ENCODE data around the gene KRT72.
A peak's percentile ranks its signal among the peaks of the same experiment; 100 is the strongest.
"Not testable (repeated sequence)": the region's sequence is repeated elsewhere in the genome, so short reads cannot be mapped to it uniquely, and the experiment has no call there.

KRT72 gene

GRCh38 chr12:52606581-52607218 is 5.4 kb upstream of the KRT72 start:
- DNase-seq (ENCODE audit: low read depth in 2 of 2) = no peak

DNA sequence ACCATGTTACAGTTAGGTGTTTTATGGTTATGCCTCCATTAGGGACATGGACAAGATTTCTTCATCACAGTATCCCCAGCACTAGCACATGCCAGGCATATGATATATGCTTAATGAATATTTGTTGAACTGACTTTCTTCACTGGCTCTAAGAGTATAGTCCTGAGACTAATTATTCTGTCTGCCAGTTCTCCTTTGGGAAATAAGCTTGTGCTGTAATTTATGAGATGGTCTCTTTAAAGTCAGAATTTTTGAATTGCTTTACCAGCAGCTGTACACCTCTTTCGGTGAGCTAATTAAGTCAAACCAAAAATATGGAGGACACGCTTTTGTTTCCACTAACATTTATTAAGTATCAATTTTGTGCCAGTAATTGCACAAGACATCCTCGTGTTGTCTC is 4.8 kb upstream of the KRT72 start:
- no peak for DNase-seq (ENCODE audit: low read depth in 2 of 2)

DNA sequence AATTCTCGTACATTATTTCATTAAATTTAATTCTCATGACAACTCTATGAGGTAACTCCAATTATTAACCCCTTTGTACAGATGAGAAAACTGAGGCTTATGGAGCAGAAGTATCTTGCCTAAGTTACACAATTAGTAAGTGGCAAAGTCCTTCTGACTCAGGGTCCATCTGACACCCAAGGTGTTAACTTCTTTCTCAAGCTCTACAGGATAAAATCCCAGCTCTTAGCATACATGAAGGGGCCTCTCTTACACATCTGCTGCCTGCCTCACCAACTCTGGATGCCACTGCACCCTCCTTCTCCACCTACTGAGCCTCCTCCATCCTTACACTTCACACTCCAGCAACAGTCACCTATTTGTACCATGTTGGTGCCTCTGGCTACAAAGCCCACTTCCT is 4.3 kb upstream of the KRT72 start:
- no peak for DNase-seq (ENCODE audit: low read depth in 2 of 2)

- DNase-seq (ENCODE audit: low read depth in 2 of 2) = no peak
Measured at GRCh38 chr12:52604859-52605258, 3.6 kb upstream of the KRT72 start.

GRCh38 chr12:52603314-52603713 is 2.1 kb upstream of the KRT72 start:
- no peak for DNase-seq (ENCODE audit: low read depth in 2 of 2)

GRCh38 chr12:52602552-52602951 is 1.3 kb upstream of the KRT72 start:
- DNase-seq (ENCODE audit: low read depth in 2 of 2) = no peak

DNA sequence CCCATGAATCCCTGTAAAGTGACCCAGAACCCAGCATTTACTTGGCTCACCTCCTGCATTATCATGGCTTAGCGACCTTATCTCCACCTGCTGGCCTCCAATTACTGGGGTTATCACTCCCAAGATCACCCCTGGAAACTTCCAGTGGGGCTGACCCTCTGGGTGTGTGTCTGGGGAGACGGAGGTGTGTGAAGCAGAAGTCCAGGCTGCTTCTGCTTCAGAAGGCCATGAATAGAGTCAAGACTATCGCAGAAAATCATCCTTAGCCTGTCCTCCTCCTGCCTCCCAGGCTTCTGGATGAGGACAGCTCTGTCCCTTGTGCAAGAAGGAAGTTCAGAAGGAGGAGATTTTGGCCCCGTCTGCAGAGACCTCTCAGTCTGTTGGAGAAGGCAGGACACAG is 408 bp upstream of the KRT72 start:
- no peak for DNase-seq (ENCODE audit: low read depth in 2 of 2)

DNA sequence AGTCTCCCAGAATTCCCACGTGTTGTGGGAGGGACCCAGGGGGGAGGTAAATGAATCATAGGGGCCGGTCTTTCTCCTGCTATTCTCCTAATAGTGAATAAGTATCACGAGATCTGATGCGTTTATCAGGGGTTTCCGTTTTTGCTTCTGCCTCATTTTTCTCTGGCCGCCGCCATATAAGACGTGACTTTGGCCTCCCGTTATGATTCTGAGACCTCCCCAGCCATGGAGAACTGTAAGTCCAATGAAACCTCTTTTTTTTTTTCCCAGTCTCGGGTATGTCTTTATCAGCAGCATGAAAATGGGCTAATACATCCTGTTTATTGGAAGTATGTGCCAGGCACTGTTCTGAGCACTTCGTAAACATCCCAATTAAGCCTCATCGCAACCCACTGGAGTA is 788 bp downstream of the KRT72 start:
- DNase-seq (ENCODE audit: low read depth in 2 of 2) = no peak

DNA sequence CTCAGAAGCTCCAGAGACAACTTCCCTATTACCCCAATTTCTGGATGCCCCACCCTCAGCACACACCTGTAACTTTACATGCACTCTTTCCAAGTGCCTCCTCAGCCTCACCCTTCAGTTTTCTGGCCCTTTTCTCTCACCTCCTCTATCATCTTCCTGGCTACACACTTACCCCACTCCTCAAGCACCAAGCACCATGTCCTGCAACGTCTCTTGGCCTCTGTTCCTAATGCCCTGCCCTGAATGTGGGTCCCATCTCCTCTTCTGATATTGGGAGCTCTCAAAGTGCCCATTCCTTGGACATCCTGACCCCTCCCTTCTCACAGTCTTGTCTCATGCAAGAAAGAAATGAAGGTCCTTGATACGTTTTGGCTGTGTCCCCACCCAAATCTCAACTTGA is 1.2 kb downstream of the KRT72 start:
- DNase-seq (ENCODE audit: low read depth in 2 of 2) = no peak

GRCh38 chr12:52598966-52599365 is 2.3 kb downstream of the KRT72 start:
- no peak for DNase-seq (ENCODE audit: low read depth in 2 of 2)

DNA sequence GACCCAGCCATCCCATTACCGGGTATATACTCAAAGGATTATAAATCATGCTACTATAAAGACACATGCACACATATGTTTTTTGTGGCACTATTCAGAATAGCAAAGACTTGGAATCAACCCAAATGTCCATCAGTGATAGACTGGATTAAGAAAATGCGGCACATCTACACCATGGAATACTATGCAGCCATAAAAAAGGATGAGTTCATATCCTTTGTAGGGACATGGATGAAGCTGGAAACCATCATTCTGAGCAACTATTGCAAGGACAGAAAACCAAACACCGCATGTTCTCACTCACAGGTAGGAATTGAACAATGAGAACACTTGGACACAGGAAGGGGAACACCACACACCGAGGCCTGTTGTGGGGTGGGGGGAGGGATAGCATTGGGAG is 7.0 kb downstream of the KRT72 start:
- DNase-seq (ENCODE audit: low read depth in 2 of 2) = not testable (repeated sequence)

DNA sequence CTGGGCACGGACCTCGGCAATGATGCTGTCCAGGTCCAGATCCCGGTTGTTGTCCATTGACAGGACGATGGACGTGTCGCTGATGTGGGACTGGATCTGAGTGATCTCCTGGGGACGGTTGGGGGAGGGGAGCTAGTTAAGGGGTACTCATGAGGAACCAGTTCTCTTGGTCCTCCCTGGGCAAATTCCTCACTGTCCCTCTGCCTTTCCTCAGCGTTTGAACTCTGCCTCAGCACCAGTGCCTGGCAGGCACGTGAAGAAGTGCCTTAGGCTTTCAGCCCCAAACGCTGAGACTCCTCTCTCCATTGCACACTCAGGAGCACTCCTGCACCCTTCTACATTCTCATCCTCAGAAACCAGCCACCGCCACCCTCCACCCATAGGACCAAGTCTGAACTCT is 9.7 kb downstream of the KRT72 start:
- no peak for DNase-seq (ENCODE audit: low read depth in 2 of 2)

- DNase-seq (ENCODE audit: low read depth in 2 of 2) = no peak
Measured at GRCh38 chr12:52590021-52590420, 11.2 kb downstream of the KRT72 start.

DNA sequence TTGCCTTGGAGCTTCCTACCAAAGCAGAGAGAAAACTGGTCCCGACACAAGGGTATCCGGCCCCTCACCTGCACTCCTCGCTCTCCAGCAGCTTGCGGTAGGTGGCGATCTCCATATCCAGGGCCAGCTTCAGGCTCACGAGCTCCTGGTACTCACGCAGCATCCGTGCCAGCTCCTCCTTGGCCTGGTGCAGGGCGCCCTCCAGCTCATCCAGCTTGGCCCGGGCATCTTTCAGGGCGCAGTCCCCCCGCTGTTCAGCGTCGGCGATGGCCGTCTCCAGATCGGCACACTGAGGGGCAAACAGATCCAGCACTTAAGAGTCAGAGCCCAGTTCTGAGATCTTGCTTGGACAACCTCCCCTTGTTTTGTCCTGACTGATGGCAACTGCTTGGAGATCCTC is 13.7 kb downstream of the KRT72 start:
- DNase-seq (ENCODE audit: low read depth in 2 of 2) = no peak

DNA sequence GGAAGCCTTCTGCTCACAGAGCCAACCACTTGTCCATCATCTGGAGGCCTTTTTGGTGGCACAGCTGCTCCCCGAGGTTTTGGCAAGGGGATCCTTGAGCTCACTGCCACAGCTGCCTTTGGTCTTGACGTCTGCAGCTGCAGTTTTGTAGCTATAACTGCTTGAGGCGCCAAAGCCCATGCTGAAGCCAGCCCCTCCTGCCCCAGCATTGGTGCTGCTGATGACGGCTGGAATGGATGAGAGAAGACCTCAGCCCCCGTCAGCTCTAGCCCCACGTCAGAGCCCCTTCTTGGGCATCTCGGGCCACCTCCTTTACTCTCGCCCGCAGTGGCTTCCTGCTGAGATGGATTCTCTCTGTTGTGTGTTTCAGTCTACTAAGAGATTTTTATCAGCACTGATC is 15.3 kb downstream of the KRT72 start:
- no peak for DNase-seq (ENCODE audit: low read depth in 2 of 2)

GRCh38 chr12:52585066-52585465 is 16.2 kb downstream of the KRT72 start:
- DNase-seq (ENCODE audit: low read depth in 2 of 2) = no peak

- no peak for DNase-seq (ENCODE audit: low read depth in 2 of 2)
Measured at GRCh38 chr12:52584156-52584682, 17.0 kb downstream of the KRT72 start.

DNA sequence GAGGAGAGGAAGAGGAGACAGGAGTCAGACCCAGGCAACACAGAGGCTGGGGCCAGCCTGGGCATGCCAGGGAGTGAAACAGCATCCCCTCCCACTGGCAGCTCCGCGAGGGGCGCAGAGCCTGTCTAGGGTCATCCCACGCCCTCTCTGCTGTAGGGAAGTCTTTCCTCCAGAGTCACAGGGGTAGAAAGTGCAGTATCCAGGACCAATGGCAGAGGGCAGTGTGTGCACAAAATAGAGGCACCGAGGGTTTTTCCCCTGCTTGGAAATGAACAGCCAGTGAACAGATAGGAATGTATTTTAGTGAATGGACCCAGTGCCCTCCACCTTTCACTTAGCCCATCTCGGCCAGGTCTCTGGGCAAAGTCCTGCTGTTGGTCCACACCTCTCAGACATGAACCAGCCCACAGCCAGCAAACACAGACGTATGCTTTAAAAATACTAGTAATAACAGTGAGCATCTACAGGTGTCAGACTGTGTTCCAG is 18.2 kb downstream of the KRT72 start:
- peak; percentile 41 to 45 for DNase-seq (ENCODE audit: low read depth in 2 of 2)

DNA sequence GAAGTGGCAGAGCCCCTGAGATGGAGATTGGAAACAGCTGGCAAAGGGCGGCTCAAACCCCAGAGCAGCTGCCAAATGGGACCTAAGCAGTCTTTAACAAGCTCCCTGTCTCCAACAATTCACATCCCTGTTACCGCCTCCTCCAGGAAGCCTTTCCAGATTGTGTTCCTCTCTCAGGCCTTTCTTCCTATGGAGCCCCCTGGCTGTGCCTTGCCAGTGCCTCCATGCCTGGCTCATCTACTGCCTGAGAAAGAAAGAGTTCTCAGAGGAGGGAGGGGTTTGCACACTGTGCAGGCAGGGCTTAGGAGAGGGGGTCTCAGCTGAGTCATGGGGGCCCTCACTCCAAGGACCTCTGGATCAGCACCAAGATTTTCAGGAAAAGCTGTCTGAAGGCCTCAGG is 18.8 kb downstream of the KRT72 start:
- DNase-seq (ENCODE audit: low read depth in 2 of 2) = no peak

DNA sequence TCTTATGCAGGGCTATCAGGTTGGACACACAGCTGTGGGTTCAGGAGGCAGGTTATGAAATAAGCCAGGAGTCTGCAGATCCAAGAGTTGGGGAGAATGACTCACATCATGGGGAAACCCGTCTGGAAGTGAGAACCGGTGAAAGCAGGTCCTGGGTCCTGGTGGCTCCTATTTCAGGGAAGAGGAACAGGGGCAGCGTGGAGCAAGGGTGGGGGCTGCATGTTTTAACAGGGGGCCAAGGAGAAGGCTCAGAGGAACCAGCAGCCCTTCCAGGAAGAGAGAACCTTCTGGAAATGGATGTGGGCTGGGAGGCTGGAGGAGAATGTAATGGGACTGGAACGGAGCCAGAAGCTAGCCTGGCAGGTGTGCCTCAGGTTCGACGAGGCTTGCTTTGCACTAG is 19.8 kb downstream of the KRT72 start:
- no peak for DNase-seq (ENCODE audit: low read depth in 2 of 2)

GRCh38 chr12:52581066-52581465 is 20.2 kb downstream of the KRT72 start:
- DNase-seq (ENCODE audit: low read depth in 2 of 2) = no peak

- no peak for DNase-seq (ENCODE audit: low read depth in 2 of 2)
Measured at GRCh38 chr12:52580496-52580895, 20.8 kb downstream of the KRT72 start.

DNA sequence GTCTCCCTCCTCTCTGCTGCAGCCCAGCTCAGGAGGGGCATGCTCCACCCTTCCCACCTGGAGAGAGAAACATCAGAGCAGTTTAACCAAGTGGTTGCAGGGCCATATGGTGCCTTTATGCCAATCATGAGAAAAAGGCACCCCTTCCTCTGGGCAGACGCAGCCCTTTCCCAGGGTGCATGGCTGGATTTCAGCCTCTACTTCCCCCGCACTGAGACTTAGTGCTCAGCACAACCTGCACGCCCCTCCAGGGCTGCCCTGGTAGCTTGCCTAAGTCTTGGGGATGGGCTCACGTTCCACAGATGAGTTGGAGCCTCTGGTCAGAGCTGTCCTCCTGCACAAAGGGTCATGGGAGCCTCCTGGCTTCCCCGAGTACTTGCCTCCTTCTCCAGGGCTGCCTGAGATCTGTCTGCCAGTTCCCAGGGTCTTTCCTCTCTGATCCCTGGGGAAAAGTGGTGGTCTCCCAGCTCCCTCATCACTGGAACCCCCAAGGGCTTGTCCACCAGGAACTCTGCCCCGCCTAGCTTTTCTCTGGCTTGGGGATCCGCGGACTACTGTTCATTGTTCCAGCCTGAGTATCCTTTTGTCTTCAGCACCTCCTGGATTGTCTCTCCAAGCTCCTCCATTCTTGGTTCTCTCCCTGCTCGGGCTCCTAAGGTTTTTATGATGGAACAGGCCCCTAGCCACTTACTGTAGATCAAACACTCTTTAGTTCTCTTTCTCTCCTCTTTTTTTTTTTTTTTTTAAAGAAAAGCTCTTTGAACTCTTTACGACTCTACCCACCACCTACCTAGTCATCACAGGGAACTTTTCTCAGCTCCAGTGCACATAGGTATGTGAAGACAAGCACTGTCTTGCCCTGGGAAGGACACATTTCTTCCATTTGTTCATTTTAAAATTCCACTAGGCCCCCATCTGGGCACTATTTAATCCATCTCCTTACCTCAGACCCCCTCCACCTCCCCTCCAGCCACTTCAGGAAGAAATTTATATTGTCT is 21.5 kb downstream of the KRT72 start:
- no peak for DNase-seq (ENCODE audit: low read depth in 2 of 2)
